PC-9 (cell line): ENCODE measurements around the gene ZNF714. TPM values are rescaled to one million over a fixed set of nuclear protein-coding genes. Genes with fewer than 3 reads are reported as not detected.

Experiments
- BruUV-seq: library from RNA; stranded (reverse); fragments of 400-500 nt; replicated peaks from 2 replicates; lab custom pipeline; 2021; lab: Mats Ljungman, UMichigan
- CTCF ChIA-PET: fragments of 300-600 bp; sonication (Branson Sonifier 250); formaldehyde crosslinking; loops from one replicate; lab custom pipeline; 2022; ENCODE audit warnings: antibody characterized with exemption; lab: Charles Lee
- POLR2A ChIA-PET: fragments of 300-600 bp; sonication (Branson Sonifier 250); formaldehyde crosslinking; loops from one replicate; lab custom pipeline; 2022; ENCODE audit warnings: antibody characterized with exemption; ENCODE audit not compliant: unreplicated experiment; lab: Charles Lee
- DNase-seq, 2 experiments: peaks; one replicate each; pipeline versions ENCODE4 v3.0.0 to v3.0.0-alpha.2; 2015 to 2022; ENCODE audit warnings: mixed read lengths in 1 of 2
- H2AFZ ChIP-seq: fragments of 200-600 bp; sonication (generic); 2 replicates; pipeline ENCODE4 v1.8.1; 2017; ENCODE audit warnings: antibody characterized with exemption
- H3F3A ChIP-seq: fragments of 200-600 bp; sonication (generic); 2 replicates; pipeline ENCODE4 v1.8.1; 2017; ENCODE audit warnings: antibody characterized with exemption, mild to moderate bottlenecking, low read depth; ENCODE audit not compliant: insufficient read depth
- H3K27ac ChIP-seq: fragments of 200-600 bp; sonication (generic); 2 replicates; pipeline ENCODE4 v1.6.1; 2016; ENCODE audit warnings: mixed run types
- H3K27me3 ChIP-seq: fragments of 200-600 bp; sonication (generic); 2 replicates; pipeline ENCODE4 v1.6.1; 2016; ENCODE audit warnings: low read depth, mixed run types; ENCODE audit not compliant: insufficient read depth
- H3K36me3 ChIP-seq: fragments of 200-600 bp; sonication (generic); 2 replicates; pipeline ENCODE4 v1.6.1; 2016; ENCODE audit warnings: low read depth, mixed run types
- H3K4me1 ChIP-seq: fragments of 200-600 bp; sonication (generic); replicated peaks from 2 replicates; pipeline ENCODE4 v1.6.1; 2016; ENCODE audit warnings: mixed run types; ENCODE audit not compliant: insufficient read depth
- H3K4me2 ChIP-seq: fragments of 200-600 bp; sonication (generic); 2 replicates; pipeline ENCODE4 v1.6.1; 2017; ENCODE audit warnings: mixed run types
- H3K4me3 ChIP-seq: fragments of 200-600 bp; sonication (generic); 2 replicates; pipeline ENCODE4 v1.6.1; 2016; ENCODE audit warnings: mixed run types
- H3K79me2 ChIP-seq: fragments of 200-600 bp; sonication (generic); 2 replicates; pipeline ENCODE4 v1.6.1; 2017; ENCODE audit warnings: low read depth, mixed run types
- H3K9me2 ChIP-seq: fragments of 200-600 bp; sonication (generic); 2 replicates; pipeline ENCODE4 v1.8.1; 2017; ENCODE audit warnings: mild to moderate bottlenecking; ENCODE audit not compliant: insufficient read depth
- H3K9me3 ChIP-seq: fragments of 200-600 bp; sonication (generic); 2 replicates; pipeline ENCODE4 v1.8.1; 2016; ENCODE audit warnings: low read depth; ENCODE audit not compliant: insufficient read depth
- H4K20me1 ChIP-seq: fragments of 200-600 bp; sonication (generic); 2 replicates; pipeline ENCODE4 v1.8.1; 2017; ENCODE audit not compliant: insufficient read depth
- EZH2 ChIP-seq: fragments of 200-600 bp; sonication (generic); IDR thresholded peaks from 2 replicates; pipeline ENCODE4 v1.8.0; 2017; ENCODE audit warnings: antibody characterized with exemption, low read depth
- intact Hi-C: fragments of 100-400 bp; cut with micrococcal nuclease; formaldehyde crosslinking; loops from one replicate; pipeline ENCODE4 v1.10.0; 2022; ENCODE audit not compliant: unreplicated experiment
- total RNA-seq: library from RNA; stranded (reverse); gene quantifications from 2 replicates; pipeline ENCODE4 v1.2.3, GENCODE V29; 2021
- TF ChIP-seq, protein P1 (sequence below): fragments of 200-600 bp; sonication (generic); conservative IDR thresholded peaks from 2 replicates; pipeline ENCODE4 v1.6.1; 2017; ENCODE audit warnings: mixed run types, antibody characterized with exemption, mild to moderate bottlenecking, moderate library complexity

Gene ZNF714
- total RNA-seq, 1 experiment from 2014 or later: 8.0 TPM

DNA sequence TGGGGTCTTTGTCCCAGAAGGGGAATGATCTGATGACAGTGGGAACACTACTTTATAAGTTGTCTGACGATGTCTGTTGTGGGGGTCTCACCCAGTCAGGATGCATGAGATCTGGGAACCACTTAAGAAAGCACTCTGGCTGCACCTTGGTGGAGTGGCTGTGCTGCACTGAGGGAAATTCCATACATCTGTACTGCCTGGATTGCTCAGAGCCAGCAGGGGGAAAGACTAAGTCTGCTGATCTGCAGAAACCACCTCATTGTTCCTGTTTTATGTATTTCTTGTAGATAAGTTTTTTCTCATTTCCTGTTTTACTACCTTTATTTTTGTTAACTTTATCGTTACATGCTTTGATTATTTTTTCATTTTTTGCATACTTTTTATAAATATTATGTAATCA lies 34.3 kb upstream of the ZNF714 start:
- TF ChIP-seq, protein P1, sequence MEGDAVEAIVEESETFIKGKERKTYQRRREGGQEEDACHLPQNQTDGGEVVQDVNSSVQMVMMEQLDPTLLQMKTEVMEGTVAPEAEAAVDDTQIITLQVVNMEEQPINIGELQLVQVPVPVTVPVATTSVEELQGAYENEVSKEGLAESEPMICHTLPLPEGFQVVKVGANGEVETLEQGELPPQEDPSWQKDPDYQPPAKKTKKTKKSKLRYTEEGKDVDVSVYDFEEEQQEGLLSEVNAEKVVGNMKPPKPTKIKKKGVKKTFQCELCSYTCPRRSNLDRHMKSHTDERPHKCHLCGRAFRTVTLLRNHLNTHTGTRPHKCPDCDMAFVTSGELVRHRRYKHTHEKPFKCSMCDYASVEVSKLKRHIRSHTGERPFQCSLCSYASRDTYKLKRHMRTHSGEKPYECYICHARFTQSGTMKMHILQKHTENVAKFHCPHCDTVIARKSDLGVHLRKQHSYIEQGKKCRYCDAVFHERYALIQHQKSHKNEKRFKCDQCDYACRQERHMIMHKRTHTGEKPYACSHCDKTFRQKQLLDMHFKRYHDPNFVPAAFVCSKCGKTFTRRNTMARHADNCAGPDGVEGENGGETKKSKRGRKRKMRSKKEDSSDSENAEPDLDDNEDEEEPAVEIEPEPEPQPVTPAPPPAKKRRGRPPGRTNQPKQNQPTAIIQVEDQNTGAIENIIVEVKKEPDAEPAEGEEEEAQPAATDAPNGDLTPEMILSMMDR: no peak
- TF ChIP-seq EZH2: no peak
- Histone ChIP-seq H3K36me3 (peaks cover 18% of the 10 kb centered on the region), H2AFZ (no peak overlapping the region), H4K20me1 (no peaks in the 10 kb centered on the region), H3K27me3 (no peaks in the 10 kb centered on the region), H3K4me1 (no peaks in the 10 kb centered on the region), H3K9me2 (no peaks in the 10 kb centered on the region), H3K9me3 (peaks cover 22% of the 10 kb centered on the region), H3K79me2 (no peaks in the 10 kb centered on the region), H3F3A (no peaks in the 10 kb centered on the region), H3K4me2 (no peak overlapping the region), H3K27ac (no peak overlapping the region), H3K4me3 (no peak overlapping the region)
- POLR2A ChIA-PET: no interaction called here
- CTCF ChIA-PET: no interaction called here
- intact Hi-C loops: no loop called here
- no TSS peak for BruUV-seq
- DNase-seq: no peak

- BruUV-seq: no TSS peak
- Histone ChIP-seq H3K4me1 (no peaks in the 10 kb centered on the region), H3K4me3 (no peak overlapping the region), H3K9me2 (no peaks in the 10 kb centered on the region), H3K79me2 (no peaks in the 10 kb centered on the region), H2AFZ (no peak overlapping the region), H4K20me1 (no peaks in the 10 kb centered on the region), H3F3A (no peaks in the 10 kb centered on the region), H3K9me3 (peaks cover 42% of the 10 kb centered on the region), H3K4me2 (no peak overlapping the region), H3K36me3 (peaks cover 45% of the 10 kb centered on the region), H3K27me3 (no peaks in the 10 kb centered on the region), H3K27ac (no peak overlapping the region)
- ChIA-PET POLR2A (no interaction called here), CTCF (no interaction called here)
- no peak for DNase-seq
- TF ChIP-seq, protein P1: no peak
- TF ChIP-seq EZH2: no peak
- intact Hi-C loops: no loop called here
Observed at GRCh38 chr19:21052902-21053301, 29.1 kb upstream of the ZNF714 start.

DNA sequence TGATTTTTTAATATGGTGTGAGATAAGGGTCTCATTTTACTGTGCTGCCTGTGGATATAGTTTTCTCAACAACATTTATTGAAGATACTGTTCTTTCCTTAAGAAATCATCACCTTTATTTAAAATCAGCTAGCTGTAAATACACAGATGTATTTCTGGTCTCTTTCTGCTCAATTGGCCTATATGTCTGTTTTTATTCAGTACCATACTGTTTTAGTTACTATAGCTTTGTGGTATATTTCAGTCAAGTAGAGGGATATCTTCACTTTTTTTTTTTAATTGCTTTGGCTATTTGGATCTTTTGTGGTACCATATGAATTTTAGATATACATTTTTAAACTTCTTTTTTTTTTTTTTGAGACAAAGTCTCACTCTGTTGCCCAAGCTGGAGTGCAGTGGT lies 16.7 kb upstream of the ZNF714 start:
- intact Hi-C loops: no loop called here
- H3F3A ChIP-seq: peaks cover 3% of the 10 kb centered on the region; the same call in 1 of the 2 replicates
- H3K9me3 ChIP-seq: peaks cover 9% of the 10 kb centered on the region; the same call in 1 of the 2 replicates
- ChIA-PET CTCF (no interaction called here), POLR2A (no interaction called here)
- no peak overlapping the region for H3K27ac ChIP-seq
- BruUV-seq: no TSS peak
- H4K20me1 ChIP-seq: no peaks in the 10 kb centered on the region
- H3K27me3 ChIP-seq: no peaks in the 10 kb centered on the region
- DNase-seq: no peak
- H2AFZ ChIP-seq: no peak overlapping the region
- peaks cover 4% of the 10 kb centered on the region; the same call in 1 of the 2 replicates for H3K9me2 ChIP-seq
- no peaks in the 10 kb centered on the region for H3K79me2 ChIP-seq
- no peaks in the 10 kb centered on the region for H3K4me1 ChIP-seq
- H3K4me2 ChIP-seq: no peak overlapping the region
- TF ChIP-seq, protein P1: no peak
- TF ChIP-seq EZH2: no peak
- H3K4me3 ChIP-seq: no peak overlapping the region
- H3K36me3 ChIP-seq: 0 out of 2 replicates have a peak, but pooled peaks cover 4% of the 10 kb centered on the region
